ENCODE measurements around the gene BFAR. TPM values are rescaled to one million over a fixed set of nuclear protein-coding genes. Genes with fewer than 3 reads are reported as not detected.

BFAR gene
- total RNA-seq, 4 donors from 2014 or later, result 56.4 to 104 (median 83.1) TPM

GRCh38 chr16:14668556-14669223 is 35.9 kb downstream of the BFAR start:
- peaks cover 39 to 50% of the 10 kb centered on the region in 2 donors for H3K36me3 ChIP-seq
- intact Hi-C loops (cut with DNase I), result no loop called here
- H3K9me3 ChIP-seq, result no peaks in the 10 kb centered on the region
- DNase-seq, result no peak
- no peak overlapping the region for H3K4me3 ChIP-seq (replicated peaks in 1 of 3)
- H3K4me1 ChIP-seq, result peaks cover 0 to 8% of the 10 kb centered on the region in 2 donors
- no peak overlapping the region for H3K27ac ChIP-seq
- WGBS, 2 donors, result 88% methylated on average over 7 of the region's 7 CpGs
- H3K27me3 ChIP-seq, result no peaks in the 10 kb centered on the region
- TF ChIP-seq POLR2A (IDR thresholded peaks at IDR 0.05), result no peak
- no peak for TF ChIP-seq CTCF (IDR thresholded peaks at IDR 0.05)

DNA sequence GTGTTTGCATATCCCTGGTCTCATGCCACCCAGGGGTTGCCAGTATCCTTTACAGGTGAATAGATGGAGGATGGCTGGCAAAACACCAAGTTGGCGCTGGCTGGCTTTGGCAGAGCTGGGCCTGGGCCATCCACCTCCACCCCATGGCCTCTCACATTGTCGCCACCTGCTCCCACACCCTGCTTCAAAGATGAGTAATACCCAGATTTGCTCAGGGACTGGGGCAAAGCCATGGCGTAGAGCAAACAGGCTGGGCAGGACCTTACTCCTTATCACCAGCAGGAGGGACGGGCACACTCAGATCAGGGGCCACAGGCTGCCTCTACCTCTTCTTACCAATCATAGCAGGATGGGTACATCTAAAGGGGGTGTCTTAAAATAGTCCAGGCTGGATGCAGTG is 37.0 kb downstream of the BFAR start:
- H3K4me3 ChIP-seq (replicated peaks in 1 of 3), result no peak overlapping the region
- peaks cover 28 to 39% of the 10 kb centered on the region in 2 donors for H3K36me3 ChIP-seq
- H3K4me1 ChIP-seq, result peaks cover 0 to 8% of the 10 kb centered on the region in 2 donors
- no peaks in the 10 kb centered on the region for H3K9me3 ChIP-seq
- H3K27me3 ChIP-seq, result no peaks in the 10 kb centered on the region
- no peak overlapping the region for H3K27ac ChIP-seq
- WGBS, 2 donors, result 93 to 100% methylated on average over 2 to 4 of the region's 4 CpGs
- peak; percentile 12 to 18 for DNase-seq
- TF ChIP-seq CTCF (IDR thresholded peaks at IDR 0.05) (no peak), POLR2A (IDR thresholded peaks at IDR 0.05) (no peak)
- intact Hi-C loops (cut with DNase I), result no loop called here

DNA sequence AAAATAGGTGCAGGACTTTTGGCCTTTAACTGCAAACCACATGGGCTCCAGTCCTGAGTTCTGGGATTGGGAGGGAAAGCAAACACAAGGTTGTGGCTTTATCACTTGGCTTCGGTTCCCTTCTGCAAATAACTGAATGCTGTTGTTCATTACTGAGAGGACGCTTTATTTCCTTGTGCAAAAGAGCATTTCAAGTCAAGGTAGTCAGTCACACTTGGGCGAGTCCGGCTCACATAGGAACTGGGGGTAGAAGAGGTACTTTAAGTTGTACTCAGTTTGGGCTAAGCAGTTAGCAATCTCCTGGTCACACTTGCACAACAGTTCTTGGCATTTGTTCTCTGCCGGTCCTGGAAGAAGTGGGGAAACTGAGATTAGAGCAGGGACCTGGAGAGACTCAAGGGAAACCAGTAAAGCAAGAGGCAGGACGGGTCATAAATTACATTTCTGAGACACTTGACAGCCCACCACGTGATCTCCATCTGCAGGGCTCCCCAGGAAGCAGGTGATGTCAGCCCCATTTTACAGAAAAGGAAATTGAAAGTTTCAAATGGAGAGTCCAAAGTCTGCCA is 39.7 kb downstream of the BFAR start:
- no peak overlapping the region for H3K27ac ChIP-seq
- 28 to 32% methylated on average over 7 of the region's 7 CpGs for WGBS, 2 donors
- H3K4me1 ChIP-seq, result peaks cover 0 to 8% of the 10 kb centered on the region in 2 donors
- H3K9me3 ChIP-seq, result no peaks in the 10 kb centered on the region
- intact Hi-C loops (cut with DNase I), result no loop called here
- H3K27me3 ChIP-seq, result no peaks in the 10 kb centered on the region
- DNase-seq, result peak; percentile 22 to 27
- H3K36me3 ChIP-seq, result peaks cover 5 to 12% of the 10 kb centered on the region in 2 donors
- TF ChIP-seq CTCF (IDR thresholded peaks at IDR 0.05) (no peak), POLR2A (IDR thresholded peaks at IDR 0.05) (no peak)
- H3K4me3 ChIP-seq (replicated peaks in 1 of 3), result no peak overlapping the region

GRCh38 chr16:14676633-14677032 is 43.9 kb downstream of the BFAR start:
- WGBS, 2 donors, result 88 to 96% methylated on average over 3 of the region's 3 CpGs
- intact Hi-C loops (cut with DNase I), result no loop called here
- Histone ChIP-seq H3K27ac (no peak overlapping the region), H3K9me3 (no peaks in the 10 kb centered on the region), H3K4me1 (peaks cover 0 to 8% of the 10 kb centered on the region in 2 donors), H3K4me3 (replicated peaks in 1 of 3) (no peak overlapping the region), H3K36me3 (no peaks in the 10 kb centered on the region), H3K27me3 (no peaks in the 10 kb centered on the region)
- DNase-seq, result no peak
- no peak for TF ChIP-seq POLR2A (IDR thresholded peaks at IDR 0.05)
- no peak for TF ChIP-seq CTCF (IDR thresholded peaks at IDR 0.05)

DNA sequence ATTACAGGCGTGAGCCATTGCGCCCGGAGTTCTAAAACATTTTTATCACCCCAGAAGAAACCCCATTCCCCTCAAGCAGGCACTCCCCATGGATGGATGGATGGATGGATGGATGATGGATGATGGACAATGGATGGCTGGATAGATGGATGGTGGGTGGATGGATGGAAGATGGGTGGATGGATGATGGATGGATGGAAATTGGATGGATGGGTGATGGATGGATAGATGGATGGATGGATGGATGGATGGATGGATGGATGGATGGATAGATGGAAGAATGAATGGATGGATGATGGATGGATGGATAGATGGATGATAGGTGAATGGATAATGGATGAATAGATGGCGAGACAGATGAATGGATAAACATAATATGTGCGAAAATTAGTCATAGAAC is 44.9 kb downstream of the BFAR start:
- Histone ChIP-seq H3K4me3 (replicated peaks in 1 of 3) (no peak overlapping the region), H3K9me3 (no peaks in the 10 kb centered on the region), H3K36me3 (no peaks in the 10 kb centered on the region), H3K27me3 (no peaks in the 10 kb centered on the region), H3K27ac (no peak overlapping the region), H3K4me1 (peaks cover 0 to under 1% of the 10 kb centered on the region in 2 donors)
- DNase-seq, result no peak
- 92 to 95% methylated on average over 5 of the region's 5 CpGs for WGBS, 2 donors
- TF ChIP-seq POLR2A (IDR thresholded peaks at IDR 0.05) (no peak), CTCF (IDR thresholded peaks at IDR 0.05) (no peak)
- intact Hi-C loops (cut with DNase I), result no loop called here

Data from thyroid gland (tissue), 4 donors.